Measurements from ENCODE around the gene NHSL1. TPM values are rescaled to one million over a fixed set of nuclear protein-coding genes. Genes with fewer than 3 reads are reported as not detected.

Gene NHSL1, protein sequence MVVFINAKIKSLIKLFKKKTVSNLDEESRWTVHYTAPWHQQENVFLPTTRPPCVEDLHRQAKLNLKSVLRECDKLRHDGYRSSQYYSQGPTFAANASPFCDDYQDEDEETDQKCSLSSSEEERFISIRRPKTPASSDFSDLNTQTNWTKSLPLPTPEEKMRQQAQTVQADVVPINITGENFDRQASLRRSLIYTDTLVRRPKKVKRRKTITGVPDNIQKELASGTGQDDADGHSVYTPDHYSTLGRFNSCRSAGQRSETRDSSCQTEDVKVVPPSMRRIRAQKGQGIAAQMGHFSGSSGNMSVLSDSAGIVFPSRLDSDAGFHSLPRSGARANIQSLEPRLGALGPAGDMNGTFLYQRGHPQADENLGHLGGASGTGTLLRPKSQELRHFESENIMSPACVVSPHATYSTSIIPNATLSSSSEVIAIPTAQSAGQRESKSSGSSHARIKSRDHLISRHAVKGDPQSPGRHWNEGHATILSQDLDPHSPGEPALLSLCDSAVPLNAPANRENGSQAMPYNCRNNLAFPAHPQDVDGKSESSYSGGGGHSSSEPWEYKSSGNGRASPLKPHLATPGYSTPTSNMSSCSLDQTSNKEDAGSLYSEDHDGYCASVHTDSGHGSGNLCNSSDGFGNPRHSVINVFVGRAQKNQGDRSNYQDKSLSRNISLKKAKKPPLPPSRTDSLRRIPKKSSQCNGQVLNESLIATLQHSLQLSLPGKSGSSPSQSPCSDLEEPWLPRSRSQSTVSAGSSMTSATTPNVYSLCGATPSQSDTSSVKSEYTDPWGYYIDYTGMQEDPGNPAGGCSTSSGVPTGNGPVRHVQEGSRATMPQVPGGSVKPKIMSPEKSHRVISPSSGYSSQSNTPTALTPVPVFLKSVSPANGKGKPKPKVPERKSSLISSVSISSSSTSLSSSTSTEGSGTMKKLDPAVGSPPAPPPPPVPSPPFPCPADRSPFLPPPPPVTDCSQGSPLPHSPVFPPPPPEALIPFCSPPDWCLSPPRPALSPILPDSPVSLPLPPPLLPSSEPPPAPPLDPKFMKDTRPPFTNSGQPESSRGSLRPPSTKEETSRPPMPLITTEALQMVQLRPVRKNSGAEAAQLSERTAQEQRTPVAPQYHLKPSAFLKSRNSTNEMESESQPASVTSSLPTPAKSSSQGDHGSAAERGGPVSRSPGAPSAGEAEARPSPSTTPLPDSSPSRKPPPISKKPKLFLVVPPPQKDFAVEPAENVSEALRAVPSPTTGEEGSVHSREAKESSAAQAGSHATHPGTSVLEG (N-terminal part only)
- polyA plus RNA-seq: 8.7 and 9.3 TPM in 2 replicates

DNA sequence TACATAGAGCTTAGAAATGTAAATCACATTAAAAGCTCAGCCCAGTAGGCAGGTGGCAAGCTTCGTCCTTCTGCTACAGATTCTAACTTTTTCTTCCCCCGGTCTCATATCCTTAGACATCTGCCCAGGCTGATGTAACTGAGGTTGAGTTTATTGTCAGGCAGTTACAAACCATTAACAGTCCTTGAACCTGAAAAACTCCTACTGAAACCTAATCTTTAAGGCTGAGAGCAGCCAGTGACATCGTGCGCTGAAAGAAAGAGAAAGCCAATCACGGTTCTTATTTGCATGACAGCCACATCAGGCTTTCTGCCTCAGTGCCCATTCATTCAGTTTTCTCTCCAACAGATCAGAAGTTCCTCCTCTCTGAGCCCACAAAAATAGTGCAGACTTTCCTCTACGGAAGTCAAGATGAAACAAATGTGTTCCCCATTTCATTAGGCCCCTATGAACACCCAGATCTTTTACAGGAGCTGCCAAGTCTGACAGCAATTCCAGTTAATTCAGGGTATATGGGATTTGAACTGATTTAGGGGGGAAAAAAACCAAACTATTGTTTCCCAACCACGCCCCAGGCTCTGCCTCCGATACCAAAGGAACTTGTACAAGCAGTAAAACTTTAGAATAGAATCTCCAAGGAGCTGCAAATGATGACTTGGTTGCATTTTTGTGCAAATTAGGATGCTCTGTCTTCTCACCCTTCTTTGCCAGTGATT is at the start of gene NHSL1:
TSS of gene NHSL1 (minus strand) at position 192 of the 716 bp plus-strand sequence. CDS start 204 bp downstream, outside the sequence.

DNA sequence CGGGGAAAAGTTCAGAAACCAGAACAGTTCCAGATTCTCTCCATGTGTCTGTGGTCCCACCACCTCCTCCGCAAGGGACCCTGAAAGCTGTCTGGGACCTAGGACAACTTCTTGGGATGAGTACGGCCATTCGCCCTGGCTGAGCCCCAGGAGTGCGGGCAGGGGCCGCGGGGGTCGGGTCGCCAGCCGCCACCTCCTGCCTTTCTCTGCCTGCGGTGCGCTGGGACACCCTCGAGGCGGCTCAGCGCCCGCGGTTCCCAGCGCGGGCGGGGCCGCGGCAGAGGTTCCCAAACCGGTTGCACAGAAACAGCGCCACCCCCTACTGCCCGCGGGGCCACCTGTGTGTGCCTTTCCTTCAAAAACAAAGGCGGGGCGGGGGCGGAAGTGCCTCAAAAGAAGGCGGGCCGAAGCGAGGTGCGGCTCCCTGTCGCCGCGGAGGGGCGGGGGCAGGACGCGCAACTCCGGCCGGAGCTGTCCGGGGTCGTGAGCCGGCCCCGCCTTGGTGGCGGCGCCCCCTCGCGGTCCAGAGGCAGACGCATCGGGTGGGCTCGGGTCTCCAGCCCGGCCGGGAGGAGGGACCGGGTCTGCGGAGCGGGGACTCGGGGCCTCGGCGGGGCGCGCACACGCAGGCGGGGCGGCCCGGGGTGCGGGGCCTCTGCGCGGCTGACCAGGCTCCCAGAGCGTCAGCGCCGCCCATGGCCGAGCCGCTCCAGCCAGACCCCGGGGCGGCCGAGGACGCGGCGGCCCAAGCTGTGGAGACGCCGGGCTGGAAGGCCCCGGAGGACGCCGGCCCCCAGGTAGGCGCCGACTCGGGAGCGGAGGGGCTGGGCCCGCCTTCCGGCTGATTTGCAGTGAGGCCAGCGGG is 95.3 kb downstream of the NHSL1 start, which contains the start of gene HEBP2:
TSS of gene HEBP2 (plus strand) at position 423 of the 865 bp plus-strand sequence. CDS start at position 696, 273 bp downstream.

DNA sequence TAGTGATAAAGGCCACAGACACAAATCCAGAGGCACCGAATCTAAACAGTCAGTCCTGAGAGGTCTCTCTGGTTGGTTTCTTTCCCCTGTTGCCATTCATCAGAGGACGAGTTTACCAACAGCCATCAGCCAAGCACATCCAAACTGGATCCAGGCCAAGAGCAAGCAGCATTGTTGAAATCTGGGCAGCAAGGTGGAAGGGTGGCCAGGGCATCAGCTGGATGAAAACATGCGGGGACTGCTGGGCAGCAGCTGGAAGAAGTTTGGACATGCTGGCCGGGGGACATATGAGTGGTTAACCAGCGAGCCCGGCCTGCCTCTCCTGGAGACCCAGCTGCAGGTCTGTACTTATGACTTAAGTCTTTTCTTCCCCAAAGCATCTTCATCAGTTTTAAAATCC is 121.5 kb downstream of the NHSL1 start, which contains the start of gene SMIM28:
TSS of gene SMIM28 (plus strand) at position 62 of the 400 bp plus-strand sequence. CDS start at position 230, 168 bp downstream.

Other genes starting within 250 kb of the NHSL1 start
- not detected in 2 replicates for gene SMIM28, start 121.6 kb downstream of the NHSL1 start, polyA plus RNA-seq
- 43.3 and 52.5 TPM in 2 replicates for gene HEBP2, start 95.3 kb downstream of the NHSL1 start, polyA plus RNA-seq

Measured in Purkinje cell (primary cell).